NCI-H1417 treated with DMSO at 0.1 percent for 48 hours (cell line): ENCODE results near the gene SARDH.
"Not testable (repeated sequence)": the region's sequence is repeated elsewhere in the genome, so short reads cannot be mapped to it uniquely, and the experiment has no call there.

Source experiments
- DNase-seq: peaks from one replicate; lab custom pipeline; 2025; lab: John Stamatoyannopoulos, UW

The SARDH gene

GRCh38 chr9:133685653-133686609, 52.2 kb downstream of the SARDH start:
- DNase-seq, result no peak

DNA sequence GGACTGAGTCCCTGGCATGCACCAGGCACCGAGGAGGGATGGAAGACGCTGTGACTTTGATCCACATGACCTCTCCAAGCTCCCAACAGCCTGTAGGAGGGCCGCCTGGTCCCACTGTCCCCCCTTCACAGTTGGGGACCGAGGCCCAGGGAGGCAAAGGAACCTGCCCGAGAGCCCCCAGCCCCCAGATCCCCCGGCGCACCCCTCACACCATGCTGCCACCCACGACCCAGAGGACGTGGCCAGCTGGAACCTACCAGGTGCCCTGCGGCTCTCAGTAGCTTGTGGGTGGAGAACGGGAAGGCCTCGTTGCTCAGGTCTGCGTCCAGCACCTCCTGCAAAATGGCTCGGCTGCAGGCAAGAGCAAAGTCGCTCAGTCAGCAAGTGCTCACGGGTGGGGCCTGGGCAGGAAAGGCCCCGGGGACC, 53.2 kb downstream of the SARDH start:
- DNase-seq, result no peak

DNA sequence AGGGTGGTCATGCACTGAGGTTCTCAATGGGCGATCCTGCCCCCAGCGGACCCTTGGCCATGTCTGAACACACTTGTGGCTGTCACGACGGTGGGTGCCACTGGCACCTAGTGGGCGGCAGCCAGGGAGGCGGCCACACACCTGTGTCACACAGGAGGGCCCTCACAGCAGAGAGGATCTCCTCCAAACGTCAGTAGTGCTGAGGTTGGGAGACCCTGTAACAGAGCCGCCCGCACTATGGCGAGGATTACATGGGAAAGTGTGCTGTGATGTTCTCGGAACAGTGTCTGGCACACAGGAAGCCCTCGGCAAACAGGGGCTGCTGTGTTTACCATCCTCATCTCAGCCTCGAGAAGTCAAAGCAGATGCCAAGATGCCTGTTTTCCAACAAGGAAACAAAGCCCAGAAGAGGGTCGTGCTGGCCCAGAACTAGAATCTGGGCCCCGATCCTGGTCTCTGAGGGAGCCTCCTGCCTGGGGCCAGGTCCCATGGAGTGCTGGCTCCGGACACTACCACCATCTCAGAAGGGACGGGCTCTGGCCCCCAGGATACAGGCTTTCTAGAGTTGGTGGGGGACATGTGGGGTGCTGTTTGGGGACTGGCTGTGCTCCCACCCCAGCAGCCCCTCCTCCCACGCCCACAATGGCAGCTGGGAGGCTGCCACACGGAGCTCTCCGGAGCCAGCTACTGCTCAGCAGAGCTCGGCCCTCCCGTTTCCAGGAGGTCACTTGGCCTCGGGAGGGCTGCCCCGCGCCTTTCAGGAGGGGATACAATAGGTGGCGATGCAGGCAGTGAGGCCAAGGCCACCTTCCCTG, 53.8 kb downstream of the SARDH start:
- no peak for DNase-seq

DNA sequence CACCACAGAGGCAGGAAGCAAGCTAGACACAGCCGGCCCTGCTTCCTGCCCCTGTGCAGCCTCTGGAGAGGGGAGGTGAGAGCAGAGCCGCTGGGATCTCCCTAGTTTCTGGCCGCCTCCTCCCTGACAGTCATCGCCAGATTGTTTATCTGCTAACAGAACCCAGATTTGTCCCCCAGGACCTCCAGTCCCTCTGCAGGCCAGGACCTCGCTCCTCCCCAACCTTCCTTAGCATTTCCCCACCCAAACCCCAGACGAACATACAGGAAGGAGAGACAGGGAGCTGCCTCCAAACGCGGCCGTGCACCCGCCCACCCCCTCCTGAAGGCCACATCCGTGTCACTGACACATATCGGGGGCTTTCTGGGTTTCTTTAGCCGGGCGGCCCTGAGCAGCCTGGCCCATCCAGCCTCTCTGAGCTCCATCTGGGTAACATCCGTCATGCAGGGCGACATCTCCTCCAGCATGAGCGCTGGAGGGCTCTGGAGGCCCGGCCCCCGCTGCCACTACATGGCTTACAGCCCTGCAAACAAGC, 54.5 kb downstream of the SARDH start:
- DNase-seq, result no peak

GRCh38 chr9:133682818-133683585, 55.1 kb downstream of the SARDH start:
- no peak for DNase-seq

DNA sequence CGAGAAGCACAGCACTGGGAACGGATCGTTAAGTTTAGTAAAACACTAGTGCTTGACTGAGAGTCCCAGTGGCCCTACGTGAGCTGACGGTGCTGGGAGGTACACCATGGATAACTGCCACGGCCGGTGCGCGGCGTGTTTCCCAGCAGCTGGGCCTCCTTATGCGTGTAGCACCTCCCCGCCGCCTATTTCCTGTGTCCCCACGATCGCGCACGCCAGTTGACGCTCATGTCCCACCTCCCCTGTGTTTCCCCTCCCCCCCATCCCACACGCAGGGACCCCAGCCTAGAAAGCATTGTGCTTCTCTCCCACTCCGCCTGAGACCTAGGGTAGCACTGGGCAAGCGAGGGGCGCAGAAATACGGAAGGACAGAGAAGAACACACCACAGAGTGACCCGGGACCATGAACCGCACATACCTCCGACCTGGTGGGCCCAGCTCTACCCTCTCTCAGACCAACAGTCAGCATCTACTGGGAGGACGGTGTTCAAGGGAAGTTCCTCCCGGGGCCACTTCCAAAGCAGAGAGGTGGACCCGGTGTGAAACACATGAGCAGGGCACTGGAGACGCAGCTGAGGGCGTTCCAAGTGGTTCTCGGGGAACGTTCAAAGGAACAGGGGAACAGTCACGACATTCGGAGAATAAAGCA, 56.4 kb downstream of the SARDH start:
- DNase-seq, result no peak

- no peak for DNase-seq
These were observed 57.0 kb downstream of the SARDH start for GRCh38 chr9:133680976-133681657.

GRCh38 chr9:133680250-133680975, 57.7 kb downstream of the SARDH start:
- no peak for DNase-seq

- DNase-seq, result no peak
These were observed 58.6 kb downstream of the SARDH start for GRCh38 chr9:133679466-133680061.

- DNase-seq, result no peak
These were observed 59.1 kb downstream of the SARDH start for GRCh38 chr9:133679056-133679455.

- no peak for DNase-seq
These were observed 60.8 kb downstream of the SARDH start for GRCh38 chr9:133677126-133678010.

DNA sequence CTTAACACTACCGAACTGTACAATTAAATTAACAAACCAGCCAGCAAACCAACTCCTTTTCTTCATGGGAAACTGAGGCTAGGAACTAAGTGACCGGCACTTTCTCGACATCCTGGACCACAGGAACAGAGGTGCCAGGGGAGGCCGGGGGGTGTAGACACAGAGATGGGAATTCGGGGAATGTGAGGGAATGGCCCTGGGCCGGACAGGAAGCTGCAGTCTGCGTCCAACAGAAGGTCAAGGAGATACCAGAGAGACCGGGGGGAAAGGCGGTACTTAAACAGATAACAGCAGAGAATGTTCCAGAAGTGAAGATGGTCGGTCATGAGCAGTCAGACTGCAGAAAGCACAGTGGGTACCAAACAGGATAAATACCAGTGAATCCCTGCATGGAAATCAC, 61.7 kb downstream of the SARDH start:
- DNase-seq, result no peak

- DNase-seq, result not testable (repeated sequence)
These were observed 62.4 kb downstream of the SARDH start for GRCh38 chr9:133675796-133676195.

DNA sequence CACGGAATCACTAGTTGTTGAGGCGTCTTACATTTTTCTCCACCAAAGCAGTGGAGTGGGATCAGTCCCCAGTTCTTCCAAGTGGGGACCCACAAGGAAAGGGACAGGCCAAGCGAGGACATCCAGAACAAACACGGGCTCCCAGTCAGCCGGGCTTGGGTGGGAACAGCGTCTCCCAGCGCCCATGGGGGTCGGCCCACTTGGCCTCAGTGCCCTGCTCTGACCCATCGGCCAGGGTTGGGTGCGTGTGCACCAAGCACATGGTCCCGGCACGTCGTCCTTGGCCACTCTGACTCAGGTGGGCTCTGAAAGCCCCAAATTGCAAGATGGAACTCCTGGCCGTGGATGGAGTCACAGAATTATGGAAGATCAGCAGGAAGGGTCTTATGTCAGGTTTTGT, 64.1 kb downstream of the SARDH start:
- DNase-seq, result no peak

DNA sequence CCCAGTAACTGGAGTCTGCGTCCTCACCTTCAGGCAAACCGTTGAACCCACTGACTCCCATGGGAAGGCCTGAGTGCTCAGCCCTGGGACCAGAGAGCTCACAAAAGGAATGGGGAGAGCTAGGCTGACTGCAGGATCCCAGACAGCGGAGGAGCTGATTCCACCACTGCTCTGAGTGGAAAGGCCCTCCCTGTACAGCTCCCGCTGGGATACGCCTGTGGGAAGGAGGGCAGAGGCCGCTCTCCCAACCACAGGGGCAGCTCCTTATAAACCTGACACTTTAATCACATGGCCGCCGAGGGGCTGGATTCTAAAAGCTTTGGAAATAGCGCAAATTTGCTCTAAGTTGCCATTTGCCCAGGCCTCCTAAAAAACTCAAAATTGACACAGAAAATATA, 64.9 kb downstream of the SARDH start:
- DNase-seq, result no peak

DNA sequence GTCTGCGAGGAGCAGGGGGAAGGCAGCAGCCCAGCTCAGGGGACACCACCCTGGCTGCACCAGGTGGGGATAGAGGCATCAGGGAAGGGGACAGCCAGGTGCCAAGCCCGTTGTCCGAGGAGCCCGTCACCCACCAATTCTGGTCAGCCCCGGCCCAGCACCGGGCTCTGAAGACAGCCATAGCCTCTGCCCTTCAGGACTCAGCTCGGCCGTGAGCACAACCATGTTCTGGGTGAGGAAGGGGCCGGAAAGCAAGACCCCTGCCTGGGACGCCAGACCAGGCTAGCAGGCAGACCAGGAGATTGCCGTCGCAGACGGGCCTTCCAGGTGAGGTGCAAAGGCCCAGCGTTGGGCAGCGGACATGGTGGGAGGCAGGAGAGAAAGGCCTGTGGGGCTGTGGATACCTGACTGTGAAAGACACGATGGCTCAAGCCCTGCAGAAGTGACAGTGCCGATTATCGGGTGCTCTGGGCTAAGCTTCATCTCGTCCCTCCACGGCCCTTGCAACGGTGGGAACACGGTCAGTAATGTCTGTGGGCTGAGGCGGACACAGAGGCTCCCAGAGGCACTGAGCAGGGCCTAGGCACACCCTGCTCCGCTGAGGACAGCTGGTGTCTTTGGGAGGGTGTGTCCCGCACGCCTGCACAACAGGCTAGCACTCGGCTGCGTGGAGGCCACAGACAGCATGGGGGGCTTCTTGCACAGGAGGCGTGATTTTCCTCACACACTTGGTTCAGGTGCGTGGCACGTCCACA, 65.5 kb downstream of the SARDH start:
- no peak for DNase-seq

DNA sequence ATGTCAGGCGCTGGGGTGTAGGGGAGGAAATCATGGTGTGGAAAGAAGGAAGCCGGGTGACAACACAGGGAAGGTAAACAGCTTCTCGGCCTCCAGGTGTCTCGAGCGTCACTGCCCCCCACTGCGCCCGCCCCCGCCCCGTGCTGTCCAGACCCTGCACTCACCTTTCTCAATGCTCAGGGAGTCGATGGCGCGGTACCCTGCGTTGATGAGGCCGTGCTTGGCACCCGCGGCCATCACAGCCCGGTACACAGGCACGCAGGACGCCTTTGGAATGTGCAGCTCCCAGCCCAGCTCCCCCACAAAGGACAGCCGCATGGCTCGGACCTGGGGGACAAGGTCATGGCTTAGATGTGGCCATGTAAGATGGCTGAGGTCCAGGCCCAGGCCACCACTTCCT, 66.8 kb downstream of the SARDH start:
- DNase-seq, result no peak

DNA sequence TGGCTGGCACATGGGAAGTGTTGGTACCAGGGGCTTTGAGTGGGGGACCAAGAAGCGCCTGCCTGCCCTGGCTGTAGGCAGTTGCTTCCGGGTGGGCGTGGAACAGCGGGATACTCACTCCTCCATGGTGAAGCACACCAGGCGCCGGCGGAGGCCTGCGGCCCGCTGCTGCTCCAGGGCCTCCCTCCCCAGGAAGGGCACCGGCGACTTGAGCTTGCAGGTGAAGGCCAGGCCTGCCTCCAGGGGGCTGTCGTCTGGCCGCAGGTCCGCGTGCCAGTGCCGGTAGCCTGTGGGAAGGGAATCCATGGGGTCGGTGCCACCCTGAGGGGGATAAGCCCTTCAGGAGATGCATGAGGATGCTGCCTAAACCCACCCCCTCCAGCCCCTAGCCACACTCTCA, 67.7 kb downstream of the SARDH start:
- no peak for DNase-seq
